HG02973 (cell line): ENCODE data around the gene BACE2.

ENCODE experiments used
- ATAC-seq: cut with Tn5 transposase; IDR thresholded peaks from one replicate; pipeline ENCODE4 v1.9.1; 2021; ENCODE audit warnings: moderate library complexity; ENCODE audit not compliant: unreplicated experiment

Gene BACE2

DNA sequence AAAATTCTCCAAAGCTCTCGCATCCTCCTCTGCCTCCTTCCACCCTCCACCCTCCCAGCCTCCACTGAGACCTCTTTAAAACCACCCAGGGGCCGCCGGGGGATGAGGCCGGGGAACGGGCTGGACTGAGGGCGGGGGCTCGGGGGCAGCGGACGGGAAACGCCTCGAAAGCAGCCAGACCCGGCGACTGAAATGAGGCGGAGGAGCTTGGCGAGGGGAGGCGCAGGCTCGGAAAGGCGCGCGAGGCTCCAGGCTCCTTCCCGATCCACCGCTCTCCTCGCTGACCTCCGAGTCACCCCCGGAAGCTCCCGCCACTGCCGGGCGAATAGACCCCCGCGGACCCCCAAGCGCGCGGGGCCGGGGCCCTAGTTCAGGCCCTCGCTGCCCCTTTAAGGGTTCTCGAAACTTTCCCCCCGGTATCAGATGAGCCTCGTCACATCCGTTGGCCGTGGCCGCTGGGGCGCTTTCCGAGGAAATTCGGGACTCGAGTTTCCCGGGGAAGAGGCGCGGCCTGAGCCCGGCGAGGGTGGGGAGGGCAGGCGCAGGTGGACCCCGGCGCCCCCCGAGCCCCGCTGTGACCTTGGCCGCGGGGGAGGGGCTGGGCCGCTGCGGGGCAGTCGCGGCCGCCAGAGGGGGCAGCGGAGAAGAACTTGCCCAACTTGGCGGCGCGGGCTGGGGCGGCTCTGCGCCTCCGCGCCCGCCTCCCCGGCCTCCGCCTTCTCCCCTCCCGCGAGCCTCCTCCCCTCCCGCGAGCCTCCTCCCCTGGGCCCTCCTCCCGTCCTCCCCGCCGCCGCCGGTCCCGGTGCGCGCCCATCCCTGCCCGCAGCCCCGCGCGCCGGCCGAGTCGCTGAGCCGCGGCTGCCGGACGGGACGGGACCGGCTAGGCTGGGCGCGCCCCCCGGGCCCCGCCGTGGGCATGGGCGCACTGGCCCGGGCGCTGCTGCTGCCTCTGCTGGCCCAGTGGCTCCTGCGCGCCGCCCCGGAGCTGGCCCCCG lies at the start of gene BACE2:
Gene BACE2 (plus strand): TSS at position 813 of the 995 bp plus-strand sequence. CDS start 104 bp downstream, at position 917.
- no peak for ATAC-seq

DNA sequence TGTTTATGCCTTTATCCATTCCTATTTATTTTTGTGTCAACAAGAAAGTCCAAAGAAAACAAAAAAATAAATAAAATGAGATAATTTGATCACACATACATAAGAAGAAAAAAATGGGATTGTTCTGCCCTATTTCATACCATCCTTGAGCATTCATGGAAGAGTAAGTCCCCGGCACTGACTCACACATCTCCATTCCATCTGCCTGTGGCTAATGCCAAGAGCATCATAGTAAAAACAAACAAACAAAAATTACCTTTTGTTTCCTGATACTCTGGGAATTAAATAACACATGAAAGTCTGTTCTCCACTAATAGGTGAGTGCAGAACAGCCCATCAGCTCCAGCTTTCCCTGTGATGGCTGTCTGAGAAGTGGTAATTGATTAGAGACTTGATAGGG lies 48.1 kb upstream of the BACE2 start:
- ATAC-seq, result no peak

DNA sequence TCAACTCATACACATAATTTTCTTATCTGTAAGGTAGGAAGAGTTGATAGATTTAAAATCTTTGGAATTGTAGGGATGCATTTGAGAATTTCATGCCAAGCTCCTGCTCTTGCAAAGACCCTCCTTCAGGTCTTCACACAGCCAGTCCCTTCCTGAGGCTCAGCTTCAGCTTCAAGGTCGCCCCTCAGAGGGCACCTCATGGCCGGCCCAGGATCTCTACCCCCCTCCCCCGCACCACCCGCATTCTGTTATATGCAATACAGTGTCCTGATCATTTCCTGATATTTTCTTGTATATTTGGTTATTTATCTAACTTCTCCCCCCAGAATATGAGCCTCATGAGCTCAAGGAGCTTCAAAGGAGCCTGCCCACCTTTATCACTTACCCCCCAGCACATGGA lies 47.0 kb upstream of the BACE2 start:
- no peak for ATAC-seq

DNA sequence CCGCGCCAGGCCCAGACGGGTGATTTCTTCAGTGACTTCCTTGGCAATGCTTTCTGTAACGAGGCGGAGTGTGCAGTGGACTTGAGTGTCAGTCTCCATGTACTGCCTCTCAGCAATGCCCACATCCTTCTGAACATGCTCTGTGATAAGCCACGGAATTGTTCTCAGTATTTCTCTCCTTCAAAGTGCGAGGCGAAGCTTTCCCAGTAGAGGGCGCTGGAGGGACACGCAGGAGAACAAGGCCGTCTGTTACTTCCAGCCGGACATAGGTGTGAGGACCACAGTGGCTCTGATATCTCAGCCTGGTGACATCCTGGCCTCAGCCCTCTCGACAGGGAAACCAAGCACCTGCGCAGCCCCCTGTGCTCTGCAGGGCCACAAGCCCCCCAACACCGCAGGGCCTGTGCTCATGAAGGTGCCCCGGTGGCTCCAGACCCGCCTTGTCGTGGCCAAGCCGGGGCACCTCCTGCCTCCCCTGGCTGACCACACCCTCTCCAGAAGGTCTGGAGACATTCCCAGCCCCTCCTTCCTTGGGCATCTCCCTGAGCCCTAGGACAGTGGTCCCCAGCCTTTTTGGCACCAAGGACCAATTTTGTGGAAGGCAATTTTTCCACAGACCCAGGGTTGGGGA lies 46.1 kb upstream of the BACE2 start:
- no peak for ATAC-seq

DNA sequence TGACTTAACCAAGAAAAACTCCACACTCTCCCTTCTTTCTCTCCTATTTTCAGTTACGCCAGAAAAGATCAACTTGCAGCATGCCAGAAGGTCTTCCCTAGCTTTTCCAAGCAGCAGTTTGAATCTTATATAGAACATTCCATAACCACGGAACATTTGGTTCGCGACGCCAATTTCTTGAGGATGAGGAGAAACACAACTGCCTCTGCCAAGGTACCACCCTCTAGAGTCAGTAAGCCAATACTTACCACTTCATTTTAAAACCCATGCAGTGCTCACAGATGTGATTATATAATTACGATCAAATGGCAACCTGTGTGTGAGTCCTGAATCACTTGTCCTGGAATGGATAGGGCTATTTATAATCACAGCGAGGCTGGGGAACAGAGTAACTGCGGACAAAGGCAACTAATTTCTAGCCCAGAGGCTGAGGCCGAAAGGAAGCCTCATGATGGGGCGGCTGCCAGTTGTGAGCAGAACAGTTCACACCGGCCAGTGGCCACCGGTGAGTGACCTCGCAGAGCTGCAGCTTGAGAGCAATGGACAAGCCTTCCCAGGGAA lies 43.2 kb upstream of the BACE2 start:
- no peak for ATAC-seq

DNA sequence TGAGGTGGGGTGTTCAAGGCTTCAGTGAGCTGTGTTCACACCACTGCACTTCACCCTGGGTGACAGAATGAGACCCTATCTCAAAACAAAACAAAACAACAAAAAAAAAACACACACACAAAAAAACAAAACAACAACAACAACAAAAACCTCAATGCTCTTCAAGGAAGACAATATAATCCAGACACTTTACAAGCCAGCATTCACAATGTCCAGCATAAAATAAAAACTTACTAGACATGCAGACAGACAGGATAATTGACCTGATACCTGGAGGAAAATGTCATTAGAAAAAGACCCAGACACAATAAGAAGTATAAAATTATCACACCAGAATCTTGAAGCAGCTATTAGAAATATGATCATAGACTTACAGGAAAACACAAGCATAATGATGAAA lies 39.0 kb upstream of the BACE2 start:
- no peak for ATAC-seq

DNA sequence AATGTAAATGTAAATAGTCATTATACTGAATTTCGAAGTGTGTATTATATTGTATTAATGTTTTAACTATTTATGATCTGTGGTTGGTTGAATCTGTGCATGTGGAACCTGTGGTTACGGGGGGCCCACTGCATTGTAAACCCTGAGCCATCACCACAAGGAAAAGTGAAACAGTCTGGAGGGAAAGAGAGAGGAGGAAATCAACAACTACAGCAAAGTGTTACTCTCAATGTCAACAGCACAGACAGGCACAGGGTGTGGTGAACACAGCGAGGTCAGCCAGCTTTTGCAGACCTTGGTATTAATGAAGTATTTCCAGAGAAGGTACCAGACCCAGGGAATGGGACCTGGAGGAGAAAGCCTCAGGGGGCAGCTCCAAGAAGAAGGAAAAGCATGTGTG lies 37.1 kb upstream of the BACE2 start:
- ATAC-seq, result no peak

DNA sequence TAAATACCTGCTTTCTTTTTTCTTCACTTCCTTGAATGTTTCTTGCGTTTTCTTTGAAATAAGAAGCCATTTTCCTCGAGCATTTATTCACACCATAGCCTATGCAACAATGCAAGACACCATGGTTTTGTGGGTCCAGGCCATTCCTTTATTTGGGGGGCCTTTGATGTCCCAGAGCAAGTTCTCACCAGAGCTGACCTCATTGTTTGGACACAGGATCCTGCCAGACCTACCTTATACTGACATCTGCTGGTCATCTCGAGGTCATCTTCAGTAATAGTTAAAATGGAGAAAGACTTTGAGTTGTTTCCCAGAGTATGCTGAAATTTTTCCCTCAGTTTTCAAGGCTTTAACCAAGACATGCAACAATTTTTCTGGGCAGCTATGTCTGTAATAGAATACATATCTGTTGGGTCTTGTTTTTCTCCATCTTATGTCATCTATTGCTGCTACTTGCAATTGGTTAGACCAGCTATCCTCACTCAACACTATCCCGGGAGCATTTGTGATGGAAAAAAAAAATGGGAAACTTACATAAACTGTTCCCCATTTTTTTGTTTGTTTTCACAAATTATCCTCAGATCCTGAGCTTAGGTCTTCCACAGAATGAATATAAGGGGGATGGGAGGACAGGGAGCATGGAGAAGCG lies 34.0 kb upstream of the BACE2 start:
- no peak for ATAC-seq

DNA sequence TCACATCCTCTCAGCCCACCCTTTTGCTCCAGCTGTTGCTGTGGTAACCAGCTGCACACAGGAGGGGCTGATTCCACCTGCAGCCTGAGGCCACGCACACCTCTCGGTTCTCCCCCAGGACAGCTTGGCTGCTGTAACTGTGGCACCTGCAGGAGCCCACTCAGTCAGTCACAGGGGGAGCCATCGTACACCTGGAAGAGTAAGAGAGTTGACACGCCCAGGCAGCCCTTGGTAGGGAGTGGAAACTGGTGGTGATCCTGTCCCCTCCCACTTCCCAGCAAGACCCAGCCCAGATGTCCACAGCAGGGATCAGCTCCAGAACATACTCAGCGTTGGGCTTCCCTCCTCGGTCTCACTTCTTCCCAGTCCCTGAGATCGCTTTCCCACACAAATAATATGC lies 32.2 kb upstream of the BACE2 start:
- ATAC-seq, result no peak

DNA sequence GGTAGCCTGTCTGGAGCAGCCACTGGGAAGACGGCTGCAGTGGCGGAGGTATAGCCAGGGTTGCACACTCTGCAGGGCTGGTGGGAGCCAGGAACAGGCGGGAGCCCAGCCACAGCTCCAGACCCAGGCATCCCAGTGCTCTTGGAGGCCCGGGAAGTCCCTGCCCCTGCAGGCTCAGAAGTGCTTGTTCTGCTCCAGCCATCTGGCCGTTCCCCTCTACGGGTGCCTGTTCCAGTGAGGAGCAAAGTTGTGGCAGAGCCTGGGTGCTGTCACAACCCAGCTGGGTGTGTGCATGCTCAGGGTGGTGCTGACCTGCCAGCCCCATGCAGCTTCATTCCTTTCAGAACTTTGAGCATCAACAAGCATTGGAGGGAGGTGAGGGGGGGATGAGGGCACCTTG lies 31.7 kb upstream of the BACE2 start:
- no peak for ATAC-seq

DNA sequence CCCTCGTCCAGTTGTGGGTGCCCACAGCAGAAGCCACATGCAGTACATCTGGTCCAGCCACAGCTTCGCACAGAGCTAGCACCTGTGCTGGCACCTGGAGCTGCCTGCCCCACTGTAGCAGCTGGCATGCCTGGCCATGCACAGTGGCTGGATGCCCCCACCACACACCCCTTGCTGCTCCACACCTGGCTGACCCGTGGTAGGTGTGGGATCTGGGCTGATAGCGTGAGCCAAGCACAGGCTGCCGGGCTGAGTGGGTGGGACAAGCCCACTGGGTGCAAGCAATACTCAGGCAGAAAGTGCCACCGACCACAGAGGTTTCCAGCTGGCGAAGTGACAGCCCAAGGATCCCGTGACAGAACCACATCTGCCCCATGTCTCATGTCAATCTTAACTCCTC lies 30.6 kb upstream of the BACE2 start:
- no peak for ATAC-seq

DNA sequence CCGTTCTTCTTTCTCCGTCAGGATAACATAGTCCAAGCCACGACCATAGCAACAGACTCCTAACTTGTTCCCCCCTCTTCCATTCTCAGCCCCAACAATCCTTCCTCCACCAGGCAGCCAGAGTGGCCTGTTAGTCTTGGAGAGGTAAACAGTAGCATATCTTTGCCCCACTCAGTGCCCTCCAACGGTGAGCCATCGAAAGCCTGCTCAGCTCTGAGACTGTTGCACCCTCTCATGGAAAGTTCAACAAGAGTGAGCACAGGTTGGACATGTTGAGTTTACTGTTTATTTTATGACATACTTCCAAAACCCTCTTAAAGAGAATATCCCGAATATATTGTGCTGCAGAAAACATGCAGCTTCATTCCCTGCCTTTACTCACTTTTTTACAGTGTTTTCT lies 30.1 kb upstream of the BACE2 start:
- no peak for ATAC-seq

DNA sequence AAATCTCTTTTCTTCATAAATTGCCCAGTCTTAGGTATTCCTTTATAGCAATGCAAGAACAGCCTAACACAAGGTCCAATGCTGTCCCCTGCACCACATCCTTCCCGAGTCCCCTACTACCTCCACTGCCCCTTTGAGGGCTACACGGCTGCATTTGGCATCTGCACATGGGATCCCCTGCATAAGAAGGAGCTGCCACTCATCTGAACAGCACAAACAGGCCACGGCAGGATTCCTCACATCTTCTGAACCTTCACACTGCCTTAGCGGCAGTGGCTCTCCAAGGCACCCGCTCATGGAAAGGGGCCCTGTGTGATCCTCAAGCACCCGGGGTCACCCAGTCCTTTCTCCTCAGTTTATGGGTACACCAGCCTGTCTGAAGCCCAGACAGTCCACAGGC lies 29.2 kb upstream of the BACE2 start:
- ATAC-seq, result no peak

DNA sequence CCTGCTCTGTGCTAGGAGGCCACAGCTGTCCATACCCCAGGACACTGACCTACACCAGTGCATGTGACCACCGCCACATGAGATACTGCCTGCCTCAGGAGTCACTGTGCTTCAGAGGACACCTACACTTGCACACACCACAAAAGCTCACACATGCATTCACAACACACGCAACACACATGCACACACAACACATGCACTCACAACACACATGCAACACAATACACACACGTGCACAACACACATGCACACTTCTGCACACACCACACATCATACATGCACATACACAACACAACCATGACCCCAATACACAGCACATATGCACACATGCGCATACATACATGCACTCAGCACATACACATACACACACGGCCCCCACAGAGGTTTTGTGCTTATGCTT lies 28.7 kb upstream of the BACE2 start:
- ATAC-seq, result no peak

DNA sequence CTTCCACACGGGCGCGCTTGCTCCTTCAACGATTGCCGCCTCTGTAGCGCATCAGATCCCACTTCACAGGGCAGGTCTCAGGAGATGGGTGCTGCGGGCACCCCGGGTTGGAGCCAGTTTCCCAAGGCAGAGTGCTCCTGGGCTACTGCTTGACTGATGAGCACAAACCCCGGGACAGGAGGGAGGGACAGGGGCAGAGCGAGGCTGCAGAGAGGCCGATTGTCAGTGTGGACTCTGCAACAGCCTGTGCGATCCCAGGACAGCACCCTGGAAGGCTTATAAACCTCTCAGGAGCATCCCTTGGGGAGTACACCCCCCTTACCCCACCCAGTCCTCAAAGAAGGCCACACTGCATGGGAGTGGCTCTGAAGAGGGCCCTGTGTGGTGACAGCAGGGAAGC lies 28.0 kb upstream of the BACE2 start:
- ATAC-seq, result no peak

DNA sequence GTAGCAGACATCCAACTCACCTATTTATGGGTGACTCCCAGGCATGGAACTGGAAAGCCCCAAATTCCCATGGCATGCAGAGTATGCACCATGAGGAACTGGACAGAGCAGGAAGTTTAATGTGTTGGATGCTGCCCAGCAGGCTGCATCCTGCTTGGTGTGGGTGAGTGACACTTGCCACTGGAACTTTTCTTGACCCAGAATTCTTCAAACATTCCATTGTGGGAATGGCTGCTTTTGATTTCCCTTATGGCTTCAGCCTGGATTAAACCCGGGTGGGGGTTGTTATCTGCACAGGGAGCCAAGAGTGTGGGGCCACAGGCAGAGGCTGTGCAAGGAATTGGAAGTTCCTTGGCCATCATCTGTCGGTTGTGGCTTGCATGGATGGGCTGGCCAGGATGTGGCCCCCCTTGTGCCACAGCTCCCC lies 26.9 kb upstream of the BACE2 start:
- no peak for ATAC-seq

DNA sequence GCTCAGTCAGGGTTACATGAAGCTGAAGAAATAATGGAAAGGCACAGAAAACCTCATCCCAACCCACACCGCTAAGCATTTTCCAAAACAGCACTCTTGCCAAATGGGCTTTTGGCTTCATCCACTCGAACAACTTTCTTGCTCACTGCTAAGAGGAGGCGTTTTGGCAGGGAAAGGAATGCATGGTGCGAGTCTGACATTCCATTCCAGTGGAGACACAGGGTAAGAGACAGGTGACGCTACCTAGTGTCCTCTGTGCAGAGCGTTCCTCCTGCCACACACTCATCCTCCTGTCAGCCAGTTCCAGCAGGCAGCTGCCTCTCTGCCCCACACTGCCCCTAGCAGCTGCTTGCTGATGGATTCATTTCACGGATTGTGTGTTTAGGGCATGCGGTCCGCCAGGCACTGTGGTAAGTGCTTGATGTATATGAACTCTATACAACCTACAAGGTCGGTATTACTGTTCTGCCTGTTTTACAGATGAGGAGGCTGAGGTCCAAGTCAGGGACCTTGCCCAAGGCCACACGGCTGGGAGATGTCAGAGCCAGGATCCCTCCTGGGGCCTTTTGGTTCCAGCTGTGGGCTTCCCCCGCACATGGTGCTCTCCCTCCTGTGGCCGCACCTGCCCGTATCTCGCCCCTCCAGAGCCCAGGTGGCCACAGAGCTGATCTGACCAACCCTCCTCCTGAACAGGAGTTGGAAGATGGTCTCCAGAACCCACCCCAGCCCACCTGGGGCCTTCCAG lies 25.7 kb upstream of the BACE2 start:
- no peak for ATAC-seq

DNA sequence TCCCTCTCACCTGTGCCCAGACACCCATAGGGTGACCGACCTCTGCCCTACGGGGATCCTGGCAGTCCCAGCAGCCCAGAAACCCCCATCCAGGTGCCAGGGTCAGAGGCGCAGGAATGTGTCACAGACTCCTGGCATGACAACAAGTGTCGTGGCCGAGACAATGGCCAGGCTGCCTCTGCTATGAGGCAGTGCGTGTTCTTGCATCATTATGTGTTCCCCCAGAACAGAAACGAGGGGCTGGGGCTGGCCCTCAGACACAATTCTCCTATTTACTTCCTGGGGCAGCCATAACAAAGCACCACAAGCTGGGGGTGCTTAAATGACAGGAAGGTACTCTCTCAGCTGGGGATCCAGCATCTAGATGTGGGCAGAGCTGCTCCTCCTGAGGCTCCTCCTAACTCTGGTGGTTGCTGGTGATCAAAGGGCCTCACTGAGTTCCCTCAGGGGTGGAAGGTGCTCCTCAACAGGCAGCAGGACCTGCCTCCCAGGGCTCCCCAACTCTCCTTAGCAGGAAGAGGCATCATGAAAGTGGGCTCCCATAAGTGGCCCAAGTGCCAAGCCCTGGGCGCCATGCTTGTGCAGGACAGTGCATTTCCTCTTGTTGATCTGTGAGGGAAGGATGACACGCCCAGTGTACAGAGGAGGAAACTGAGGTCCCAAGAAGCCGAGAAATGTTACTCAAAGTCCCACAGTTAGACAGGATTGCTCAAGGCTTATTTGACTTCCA lies 24.2 kb upstream of the BACE2 start:
- no peak for ATAC-seq

DNA sequence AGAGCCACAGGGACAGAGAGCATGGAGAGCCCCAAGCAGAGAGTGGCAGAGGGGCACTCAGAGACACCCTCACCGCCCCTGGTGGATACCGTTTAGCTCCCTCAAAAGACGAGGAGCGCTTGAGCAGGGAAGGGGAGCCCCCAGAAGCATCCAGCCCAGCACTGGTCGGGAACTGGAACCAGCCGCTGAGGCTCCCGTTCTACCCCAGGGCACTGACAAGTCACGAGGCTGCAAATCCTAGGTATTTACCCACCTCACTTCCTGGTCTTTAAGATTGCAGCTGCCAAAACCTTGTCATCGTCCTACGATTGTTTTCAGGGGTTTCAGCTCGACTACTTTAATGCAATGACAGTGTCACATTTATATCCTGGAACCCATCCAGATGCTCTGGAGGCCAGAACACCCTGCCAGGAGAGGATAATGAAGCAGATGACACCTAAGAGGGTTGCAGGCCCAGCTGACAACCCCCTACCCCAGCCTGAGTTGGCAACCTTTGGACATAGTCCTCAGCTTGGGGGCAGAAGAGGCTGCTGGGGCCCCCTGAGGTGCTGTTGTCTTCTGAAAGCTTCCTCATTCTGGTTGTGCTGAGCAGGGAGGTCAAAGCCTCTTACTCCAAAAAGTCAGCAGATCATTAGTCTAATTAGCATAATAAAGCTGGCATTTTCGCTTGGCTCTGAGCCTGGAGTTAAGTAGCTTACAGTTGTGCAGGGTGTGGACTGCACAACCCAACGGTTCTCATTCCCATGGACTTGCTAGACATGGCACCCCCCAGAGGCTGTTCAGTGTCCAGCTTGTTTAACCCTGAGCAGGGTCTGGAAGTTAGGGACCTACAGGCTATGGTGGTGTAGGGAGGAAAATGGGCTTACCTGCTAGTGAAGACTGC lies 20.6 kb upstream of the BACE2 start:
- ATAC-seq, result no peak
